ENCODE data around the gene MAP6.

Gene MAP6

DNA sequence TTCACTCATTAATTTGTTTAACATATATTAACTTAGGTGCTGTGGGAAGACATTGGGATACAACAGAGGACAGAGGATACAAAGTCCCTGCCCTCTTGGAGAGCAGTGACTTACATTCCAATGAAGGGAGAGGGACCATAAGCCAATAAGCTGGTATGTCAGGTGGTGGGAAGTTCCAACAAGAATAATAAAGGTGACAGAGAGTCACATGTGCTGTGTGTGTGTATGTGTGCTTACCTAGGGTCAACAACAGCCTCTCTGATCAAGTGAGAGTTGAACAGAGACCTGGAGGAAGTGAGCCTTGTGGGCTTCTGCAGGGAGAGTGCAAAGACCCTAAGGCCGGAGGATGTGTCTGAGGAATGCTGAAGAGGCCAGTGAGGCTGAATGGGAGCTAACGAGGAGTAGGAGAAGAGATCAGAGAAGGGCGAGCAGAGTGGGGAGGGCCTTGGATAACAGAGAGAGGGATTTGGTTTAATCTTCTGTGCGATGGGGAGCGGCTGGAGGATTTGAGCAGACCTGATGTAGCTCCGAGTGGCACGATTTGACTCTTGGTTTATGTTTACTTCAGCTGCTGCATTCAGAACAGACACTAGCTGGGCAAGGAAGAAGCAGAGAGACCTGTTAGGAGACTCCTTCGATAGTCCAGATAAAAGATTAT is 35.3 kb downstream of the MAP6 start:
- Histone ChIP-seq H3K4me1 (ENCODE audit: control insufficient read depth in 2 of 2, insufficient read depth in 2 of 2, low read length in 2 of 2) (peaks cover 0 to 4% of the 10 kb centered on the region in 2 donors), H3K27ac (ENCODE audit: low read depth in 2 of 2, low read length in 2 of 2) (no peak overlapping the region), H3K4me3 (ENCODE audit: low read length in 2 of 2) (no peak overlapping the region), H3K9me3 (ENCODE audit: control insufficient read depth in 2 of 2, low read length in 2 of 2) (no peaks in the 10 kb centered on the region), H3K27me3 (ENCODE audit: control insufficient read depth in 2 of 2, insufficient read depth in 2 of 2, low read length in 2 of 2) (peaks cover 0 to 2% of the 10 kb centered on the region in 2 donors), H3K36me3 (ENCODE audit: control insufficient read depth in 2 of 2, insufficient read depth in 2 of 2, low read length in 2 of 2) (no peaks in the 10 kb centered on the region), H3K9ac (ENCODE audit: low read depth in 1 of 2, low read length in 2 of 2) (no peak overlapping the region)

DNA sequence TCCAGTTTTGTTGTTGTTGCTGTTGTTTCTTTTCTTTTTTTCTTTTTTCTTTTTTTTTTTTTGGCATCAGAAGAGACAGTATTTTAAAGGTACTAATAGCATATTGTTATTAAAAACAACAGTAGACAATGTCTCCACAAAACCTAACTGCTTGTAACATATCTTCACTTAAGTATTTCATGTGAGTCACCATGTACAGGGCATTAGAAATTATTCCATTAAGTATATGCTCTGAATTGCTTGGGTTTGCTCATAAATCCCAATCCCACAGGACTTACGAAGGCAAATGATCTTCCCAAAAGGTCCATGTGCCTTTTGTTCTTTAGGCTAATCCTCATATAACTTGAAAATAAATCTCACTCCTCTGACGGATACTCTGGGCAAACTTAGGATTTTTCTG is 35.9 kb downstream of the MAP6 start:
- Histone ChIP-seq H3K9me3 (ENCODE audit: control insufficient read depth in 2 of 2, low read length in 2 of 2) (no peaks in the 10 kb centered on the region), H3K27me3 (ENCODE audit: control insufficient read depth in 2 of 2, insufficient read depth in 2 of 2, low read length in 2 of 2) (peaks cover 0 to 2% of the 10 kb centered on the region in 2 donors), H3K27ac (ENCODE audit: low read depth in 2 of 2, low read length in 2 of 2) (no peak overlapping the region), H3K4me3 (ENCODE audit: low read length in 2 of 2) (no peak overlapping the region), H3K9ac (ENCODE audit: low read depth in 1 of 2, low read length in 2 of 2) (no peak overlapping the region), H3K36me3 (ENCODE audit: control insufficient read depth in 2 of 2, insufficient read depth in 2 of 2, low read length in 2 of 2) (no peaks in the 10 kb centered on the region), H3K4me1 (ENCODE audit: control insufficient read depth in 2 of 2, insufficient read depth in 2 of 2, low read length in 2 of 2) (peaks cover 0 to 4% of the 10 kb centered on the region in 2 donors)

DNA sequence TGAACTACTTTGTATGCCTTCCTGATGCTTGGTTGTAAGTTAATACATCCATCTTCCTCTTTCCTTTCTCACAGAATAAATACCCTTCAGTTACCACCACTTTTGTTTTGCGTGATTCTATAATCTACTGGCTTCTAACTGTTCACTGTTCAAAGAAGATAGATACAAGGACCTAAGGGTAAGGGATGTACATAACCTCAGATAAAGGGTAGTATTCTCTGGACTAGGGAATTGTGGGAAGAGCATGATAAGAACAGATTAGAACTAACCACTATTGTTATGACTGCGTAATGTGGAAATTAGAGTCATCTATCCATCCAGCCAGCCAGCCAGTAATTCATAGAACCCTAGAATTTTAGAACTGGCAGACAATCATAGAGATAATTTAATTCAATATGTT is 36.4 kb downstream of the MAP6 start:
- Histone ChIP-seq H3K36me3 (ENCODE audit: control insufficient read depth in 2 of 2, insufficient read depth in 2 of 2, low read length in 2 of 2) (no peaks in the 10 kb centered on the region), H3K9me3 (ENCODE audit: control insufficient read depth in 2 of 2, low read length in 2 of 2) (no peaks in the 10 kb centered on the region), H3K27me3 (ENCODE audit: control insufficient read depth in 2 of 2, insufficient read depth in 2 of 2, low read length in 2 of 2) (peaks cover 0 to 2% of the 10 kb centered on the region in 2 donors), H3K27ac (ENCODE audit: low read depth in 2 of 2, low read length in 2 of 2) (no peak overlapping the region), H3K4me3 (ENCODE audit: low read length in 2 of 2) (no peak overlapping the region), H3K9ac (ENCODE audit: low read depth in 1 of 2, low read length in 2 of 2) (no peak overlapping the region), H3K4me1 (ENCODE audit: control insufficient read depth in 2 of 2, insufficient read depth in 2 of 2, low read length in 2 of 2) (peaks cover 0 to 4% of the 10 kb centered on the region in 2 donors)

DNA sequence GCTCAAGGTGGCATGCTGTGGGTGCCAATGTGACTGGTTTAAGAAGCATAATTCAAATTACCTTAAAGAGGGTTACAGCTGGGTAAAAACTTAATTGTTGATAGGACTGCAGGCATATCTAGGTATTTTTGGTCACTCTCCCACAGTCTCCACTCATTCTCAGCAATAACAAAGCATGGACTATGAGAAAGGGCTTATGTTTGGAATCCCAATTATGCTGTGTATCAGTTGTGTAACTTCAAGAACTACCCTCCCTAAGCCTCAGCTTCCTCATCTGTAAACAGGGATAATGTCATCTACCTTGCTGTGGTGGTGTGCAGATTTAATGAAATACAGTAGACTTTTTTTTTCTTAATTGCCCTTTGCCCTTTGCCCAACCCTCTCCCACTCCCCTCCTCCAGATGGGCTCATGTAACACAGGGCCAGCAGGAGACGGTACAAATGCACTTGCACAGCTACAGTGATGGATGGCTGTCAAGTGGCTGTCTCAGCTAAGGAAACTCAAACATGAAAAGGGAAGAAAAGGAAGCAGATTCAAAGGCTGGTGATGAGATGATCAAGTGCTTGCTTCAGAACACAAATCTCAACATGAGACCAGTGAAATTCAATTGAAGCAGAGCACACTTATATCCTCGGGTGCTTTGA is 37.6 kb downstream of the MAP6 start:
- Histone ChIP-seq H3K27ac (ENCODE audit: low read depth in 2 of 2, low read length in 2 of 2) (no peak overlapping the region), H3K9me3 (ENCODE audit: control insufficient read depth in 2 of 2, low read length in 2 of 2) (no peaks in the 10 kb centered on the region), H3K4me3 (ENCODE audit: low read length in 2 of 2) (no peak overlapping the region), H3K27me3 (ENCODE audit: control insufficient read depth in 2 of 2, insufficient read depth in 2 of 2, low read length in 2 of 2) (peaks cover 0 to 2% of the 10 kb centered on the region in 2 donors), H3K4me1 (ENCODE audit: control insufficient read depth in 2 of 2, insufficient read depth in 2 of 2, low read length in 2 of 2) (peaks cover 0 to 4% of the 10 kb centered on the region in 2 donors), H3K36me3 (ENCODE audit: control insufficient read depth in 2 of 2, insufficient read depth in 2 of 2, low read length in 2 of 2) (no peaks in the 10 kb centered on the region), H3K9ac (ENCODE audit: low read depth in 1 of 2, low read length in 2 of 2) (no peak overlapping the region)

DNA sequence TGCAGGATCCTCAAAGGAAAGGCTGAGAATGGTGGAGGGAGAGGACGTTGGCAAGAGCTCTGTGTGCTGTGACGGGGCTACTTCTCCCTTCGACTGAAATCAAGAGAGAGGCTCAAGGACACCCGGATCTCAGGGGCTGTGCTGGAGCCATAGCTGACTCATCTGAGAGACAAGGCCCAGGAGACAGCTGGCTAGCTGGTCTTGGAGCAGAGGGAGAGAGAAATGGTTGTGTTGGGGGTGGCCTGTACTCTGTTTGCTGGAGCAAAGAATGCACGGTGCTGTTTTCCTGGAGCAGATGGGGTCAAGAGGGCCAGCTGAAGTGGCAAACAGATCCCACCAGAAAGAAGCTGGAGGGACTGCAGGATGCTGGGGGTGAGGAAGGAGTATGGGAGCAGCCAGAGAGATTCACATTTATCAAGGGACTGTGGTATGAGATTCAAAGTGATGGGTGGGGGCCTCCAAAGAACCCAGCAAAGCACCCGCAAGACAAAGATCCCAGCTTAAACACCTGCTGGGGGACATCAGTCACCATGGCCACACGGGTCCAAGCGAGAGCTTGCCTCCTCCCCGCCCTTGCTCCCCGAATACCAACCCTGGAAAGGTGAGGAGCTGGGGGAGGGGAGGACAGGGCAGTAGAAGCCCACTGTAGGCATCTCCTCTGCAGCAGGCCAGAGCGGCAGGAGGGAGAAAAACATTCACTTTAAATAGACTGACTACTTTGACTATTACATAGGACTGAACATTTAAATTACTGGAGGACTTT is 40.8 kb downstream of the MAP6 start:
- Histone ChIP-seq H3K27me3 (ENCODE audit: control insufficient read depth in 2 of 2, insufficient read depth in 2 of 2, low read length in 2 of 2) (peaks cover 0 to 2% of the 10 kb centered on the region in 2 donors), H3K4me3 (ENCODE audit: low read length in 2 of 2) (no peak overlapping the region), H3K27ac (ENCODE audit: low read depth in 2 of 2, low read length in 2 of 2) (no peak overlapping the region), H3K9me3 (ENCODE audit: control insufficient read depth in 2 of 2, low read length in 2 of 2) (no peaks in the 10 kb centered on the region), H3K36me3 (ENCODE audit: control insufficient read depth in 2 of 2, insufficient read depth in 2 of 2, low read length in 2 of 2) (no peaks in the 10 kb centered on the region), H3K4me1 (ENCODE audit: control insufficient read depth in 2 of 2, insufficient read depth in 2 of 2, low read length in 2 of 2) (no peaks in the 10 kb centered on the region), H3K9ac (ENCODE audit: low read depth in 1 of 2, low read length in 2 of 2) (peak overlapping the region in 1 of 2 donors; percentile 2)

DNA sequence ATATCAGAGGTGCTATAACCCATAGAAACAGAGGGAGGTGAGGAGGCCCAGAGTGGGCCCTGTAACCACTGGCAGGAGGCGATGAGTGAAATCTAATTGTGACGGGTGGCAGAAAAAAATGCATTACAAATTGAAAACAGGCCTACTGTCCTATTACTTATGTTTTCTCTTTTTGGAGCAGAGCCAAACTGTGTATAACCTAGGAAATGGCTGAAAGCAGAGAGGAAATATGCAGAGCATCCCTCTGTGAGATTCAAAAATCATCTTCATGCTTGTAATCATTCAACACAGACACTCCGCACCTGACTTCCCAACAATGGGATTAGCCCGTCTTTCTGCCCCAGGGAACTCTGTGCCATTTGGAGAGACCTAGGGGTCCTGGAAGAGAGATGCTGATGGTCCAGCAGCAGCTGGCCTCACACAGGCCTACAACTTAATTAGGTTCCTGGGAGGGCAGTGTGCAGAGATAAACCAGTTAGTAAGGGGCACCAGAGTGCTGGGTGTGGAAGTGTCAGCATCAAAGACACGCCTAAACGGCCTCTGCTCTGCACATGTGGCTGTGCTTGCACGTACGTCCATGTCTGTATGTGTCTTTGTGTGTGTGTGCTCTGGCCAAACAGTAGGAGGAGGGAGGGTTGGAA is 41.8 kb downstream of the MAP6 start:
- Histone ChIP-seq H3K36me3 (ENCODE audit: control insufficient read depth in 2 of 2, insufficient read depth in 2 of 2, low read length in 2 of 2) (no peaks in the 10 kb centered on the region), H3K9me3 (ENCODE audit: control insufficient read depth in 2 of 2, low read length in 2 of 2) (no peaks in the 10 kb centered on the region), H3K27ac (ENCODE audit: low read depth in 2 of 2, low read length in 2 of 2) (no peak overlapping the region), H3K27me3 (ENCODE audit: control insufficient read depth in 2 of 2, insufficient read depth in 2 of 2, low read length in 2 of 2) (peaks cover 0 to 2% of the 10 kb centered on the region in 2 donors), H3K4me3 (ENCODE audit: low read length in 2 of 2) (no peak overlapping the region), H3K9ac (ENCODE audit: low read depth in 1 of 2, low read length in 2 of 2) (no peak overlapping the region), H3K4me1 (ENCODE audit: control insufficient read depth in 2 of 2, insufficient read depth in 2 of 2, low read length in 2 of 2) (no peaks in the 10 kb centered on the region)

DNA sequence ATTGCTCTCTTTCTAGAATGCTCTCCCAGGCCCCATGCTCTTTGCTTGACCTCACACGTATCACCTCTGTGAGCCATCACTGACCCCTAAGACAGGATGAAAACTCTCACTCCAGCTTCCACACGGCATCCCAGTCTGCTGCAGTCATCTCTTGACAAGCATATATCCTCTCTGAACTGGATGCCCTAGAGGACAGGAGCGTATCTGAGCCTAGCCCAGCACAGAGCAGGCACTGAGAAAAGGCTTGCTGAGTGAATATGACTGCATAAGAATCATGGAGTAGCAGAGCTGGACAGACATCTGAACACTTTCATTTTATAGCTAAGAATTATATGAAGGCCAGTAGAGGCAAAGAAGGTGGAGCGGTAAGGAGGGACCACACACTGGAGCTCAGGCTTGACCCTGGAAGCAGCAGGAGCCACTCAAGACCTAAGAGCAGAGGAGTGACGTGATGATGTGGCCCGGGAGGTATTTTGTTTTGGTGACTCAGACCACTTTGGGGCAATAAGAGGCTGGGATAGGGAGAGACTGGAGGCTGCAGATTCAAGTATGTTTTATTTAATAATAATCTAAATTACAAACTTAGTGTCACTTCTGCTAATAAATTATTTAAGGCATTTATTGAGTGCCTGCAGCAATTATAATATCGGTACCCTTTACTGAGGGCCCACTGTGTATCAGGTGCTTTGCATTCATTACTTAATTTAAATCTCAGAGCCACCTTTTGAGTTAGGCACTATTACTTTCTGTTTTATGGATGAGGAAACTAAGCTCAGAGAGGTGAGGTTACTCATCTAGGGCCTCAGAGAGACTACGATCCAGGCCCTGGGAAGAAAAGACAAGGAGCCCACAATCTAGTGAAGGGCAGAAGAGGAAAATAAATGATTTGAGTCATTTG is 42.6 kb downstream of the MAP6 start:
- H3K4me1 ChIP-seq (ENCODE audit: control insufficient read depth in 2 of 2, insufficient read depth in 2 of 2, low read length in 2 of 2) = no peaks in the 10 kb centered on the region
- H3K27me3 ChIP-seq (ENCODE audit: control insufficient read depth in 2 of 2, insufficient read depth in 2 of 2, low read length in 2 of 2) = peaks cover 0 to 2% of the 10 kb centered on the region in 2 donors
- no peak overlapping the region for H3K9ac ChIP-seq (ENCODE audit: low read depth in 1 of 2, low read length in 2 of 2)
- H3K9me3 ChIP-seq (ENCODE audit: control insufficient read depth in 2 of 2, low read length in 2 of 2) = no peaks in the 10 kb centered on the region
- H3K4me3 ChIP-seq (ENCODE audit: low read length in 2 of 2) = no peak overlapping the region
- no peak overlapping the region for H3K27ac ChIP-seq (ENCODE audit: low read depth in 2 of 2, low read length in 2 of 2)
- H3K36me3 ChIP-seq (ENCODE audit: control insufficient read depth in 2 of 2, insufficient read depth in 2 of 2, low read length in 2 of 2) = no peaks in the 10 kb centered on the region

DNA sequence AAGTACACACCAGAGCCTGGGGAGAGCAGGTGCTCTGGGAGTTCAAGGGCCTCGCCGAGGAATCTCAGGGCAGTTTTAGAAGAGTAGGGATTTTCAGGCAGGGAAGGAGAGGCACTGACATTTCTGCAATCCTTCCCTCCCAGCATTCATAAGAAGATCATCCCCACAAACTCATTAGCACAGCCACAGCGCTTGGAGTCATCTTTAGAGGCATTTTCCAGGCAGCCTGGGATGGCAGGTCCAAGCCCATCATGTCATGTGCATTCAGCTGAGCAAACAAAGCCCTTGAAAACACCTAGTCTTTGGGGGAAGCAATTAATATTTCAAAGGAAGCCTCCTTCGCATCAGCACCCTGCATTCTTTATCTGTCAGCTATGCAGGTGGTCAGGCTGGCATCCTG is 43.8 kb downstream of the MAP6 start:
- no peaks in the 10 kb centered on the region for H3K36me3 ChIP-seq (ENCODE audit: control insufficient read depth in 2 of 2, insufficient read depth in 2 of 2, low read length in 2 of 2)
- no peaks in the 10 kb centered on the region for H3K4me1 ChIP-seq (ENCODE audit: control insufficient read depth in 2 of 2, insufficient read depth in 2 of 2, low read length in 2 of 2)
- no peak overlapping the region for H3K4me3 ChIP-seq (ENCODE audit: low read length in 2 of 2)

DNA sequence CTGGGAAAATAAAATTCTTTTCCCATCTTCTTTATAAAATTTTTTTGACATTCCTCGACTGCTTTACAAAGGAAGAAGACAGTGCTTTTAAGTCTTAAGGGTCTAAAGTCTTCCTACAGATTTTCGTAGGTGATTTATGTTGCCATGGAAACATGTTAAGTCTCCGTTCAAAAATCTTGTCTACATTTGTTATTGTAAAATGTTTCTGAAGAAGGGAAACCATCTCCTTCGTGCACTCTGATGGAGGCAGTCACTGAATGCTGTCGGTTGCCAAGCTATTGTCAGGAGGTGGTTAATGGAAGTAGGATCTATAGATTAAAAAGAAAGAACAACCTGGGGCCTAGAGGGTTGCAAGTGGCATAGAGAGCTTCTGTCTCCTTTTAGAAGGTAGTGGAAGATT is 52.6 kb downstream of the MAP6 start:
- Histone ChIP-seq H3K9me3 (ENCODE audit: control insufficient read depth in 2 of 2, low read length in 2 of 2) (no peaks in the 10 kb centered on the region), H3K36me3 (ENCODE audit: control insufficient read depth in 2 of 2, insufficient read depth in 2 of 2, low read length in 2 of 2) (no peaks in the 10 kb centered on the region), H3K27ac (ENCODE audit: low read depth in 2 of 2, low read length in 2 of 2) (no peak overlapping the region), H3K4me1 (ENCODE audit: control insufficient read depth in 2 of 2, insufficient read depth in 2 of 2, low read length in 2 of 2) (no peaks in the 10 kb centered on the region), H3K4me3 (ENCODE audit: low read length in 2 of 2) (no peak overlapping the region), H3K9ac (ENCODE audit: low read depth in 1 of 2, low read length in 2 of 2) (no peak overlapping the region), H3K27me3 (ENCODE audit: control insufficient read depth in 2 of 2, insufficient read depth in 2 of 2, low read length in 2 of 2) (peaks cover 0 to 1% of the 10 kb centered on the region in 2 donors)

More for the DNA sequence above, 43.8 kb downstream of the MAP6 start:
- no peak overlapping the region for H3K9ac ChIP-seq (ENCODE audit: low read depth in 1 of 2, low read length in 2 of 2)
- H3K9me3 ChIP-seq (ENCODE audit: control insufficient read depth in 2 of 2, low read length in 2 of 2) = no peaks in the 10 kb centered on the region
- H3K27ac ChIP-seq (ENCODE audit: low read depth in 2 of 2, low read length in 2 of 2) = no peak overlapping the region
- H3K27me3 ChIP-seq (ENCODE audit: control insufficient read depth in 2 of 2, insufficient read depth in 2 of 2, low read length in 2 of 2) = peaks cover 0 to 2% of the 10 kb centered on the region in 2 donors

All from mucosa of rectum (tissue), 2 donors.